Upper lobe of left lung (tissue), 6 donors: Measurements from ENCODE around the gene BICRA. TPM values are rescaled to one million over a fixed set of nuclear protein-coding genes. Genes with fewer than 3 reads are reported as not detected.

Source experiments
- ATAC-seq, 2 donors: fragments of 200-7000 bp; cut with Tn5 transposase; one replicate each; pipeline ENCODE4 v1.9.1; 2022; ENCODE audit warnings: mild to moderate bottlenecking in 2 of 2, moderate library complexity in 2 of 2; ENCODE audit not compliant: low FRiP score in 2 of 2
- DNase-seq, 2 donors: peaks; one replicate each; pipeline ENCODE4 v3.0.0-alpha.2; 2019 to 2020
- H3K27ac ChIP-seq, 4 donors: fragments of 200-600 bp; sonication (generic); one replicate each; pipeline ENCODE4 v1.5.1; 2016 to 2019
- H3K27me3 ChIP-seq, 4 donors: fragments of 200-600 bp; sonication (generic); one replicate each; pipeline ENCODE4 v1.5.1; 2017 to 2019
- H3K36me3 ChIP-seq, 4 donors: fragments of 200-600 bp; sonication (generic); one replicate each; pipeline ENCODE4 v1.5.1; 2016 to 2019
- H3K4me1 ChIP-seq, 4 donors: fragments of 200-600 bp; sonication (generic); one replicate each; pipeline ENCODE4 v1.5.1; 2018 to 2019
- H3K4me3 ChIP-seq, 4 donors: fragments of 200-600 bp; sonication (generic); one replicate each; pipeline ENCODE4 v1.5.1; 2017 to 2019; ENCODE audit warnings: mild to moderate bottlenecking in 2 of 4, moderate library complexity in 1 of 4
- H3K9me3 ChIP-seq, 4 donors: fragments of 200-600 bp; sonication (generic); one replicate each; pipeline ENCODE4 v1.5.1; 2018 to 2019
- CTCF ChIP-seq, 6 experiments: fragments of 450-650 bp in 4 of 6; fragments of 200-600 bp in 2 of 6; sonication (generic) in 2 of 6; IDR thresholded peaks; one replicate each; pipeline ENCODE4 v1.5.1; 2016 to 2019; ENCODE audit warnings: antibody characterized with exemption in 6 of 6
- EP300 ChIP-seq, 4 donors: sonication (generic); formaldehyde crosslinking; IDR thresholded peaks; one replicate each; pipeline ENCODE4 v1.5.1; 2017; ENCODE audit warnings: antibody characterized with exemption in 4 of 4, control low read depth in 2 of 4
- POLR2A ChIP-seq, 4 donors: fragments of 450-650 bp; IDR thresholded peaks; one replicate each; pipeline ENCODE4 v1.5.1; 2016 to 2017; ENCODE audit warnings: antibody characterized with exemption in 4 of 4, mild to moderate bottlenecking in 2 of 4
- POLR2AphosphoS5 ChIP-seq, 2 donors: sonication (generic); formaldehyde crosslinking; IDR thresholded peaks; one replicate each; pipeline ENCODE4 v1.5.1; 2017; ENCODE audit warnings: antibody characterized with exemption in 2 of 2
- WGBS, 2 donors: methylation state at CpG; one replicate each; pipeline ENCODE4 v1.1.5; 2017 to 2018; 5-methylcytosine and 5-hydroxymethylcytosine counted together
- total RNA-seq, 6 donors: library from RNA; depleted of rRNA in 4 of 6; stranded (reverse); fragments of >200 nt in 4 of 6; gene quantifications; one replicate each; pipeline versions ENCODE4 v1.1.0 to v1.2.1, GENCODE V29; 2016 to 2021
- donor health status: DM: no; HTN: no; CAD: no; lungs with moderate emphysema.
- donor health status: DM: no; HTN: yes; CAD: no; lungs with severe emphysema.

BICRA gene
- total RNA-seq, 6 donors from 2014 or later, result 5.0 to 66.1 (median 15.2) TPM

DNA sequence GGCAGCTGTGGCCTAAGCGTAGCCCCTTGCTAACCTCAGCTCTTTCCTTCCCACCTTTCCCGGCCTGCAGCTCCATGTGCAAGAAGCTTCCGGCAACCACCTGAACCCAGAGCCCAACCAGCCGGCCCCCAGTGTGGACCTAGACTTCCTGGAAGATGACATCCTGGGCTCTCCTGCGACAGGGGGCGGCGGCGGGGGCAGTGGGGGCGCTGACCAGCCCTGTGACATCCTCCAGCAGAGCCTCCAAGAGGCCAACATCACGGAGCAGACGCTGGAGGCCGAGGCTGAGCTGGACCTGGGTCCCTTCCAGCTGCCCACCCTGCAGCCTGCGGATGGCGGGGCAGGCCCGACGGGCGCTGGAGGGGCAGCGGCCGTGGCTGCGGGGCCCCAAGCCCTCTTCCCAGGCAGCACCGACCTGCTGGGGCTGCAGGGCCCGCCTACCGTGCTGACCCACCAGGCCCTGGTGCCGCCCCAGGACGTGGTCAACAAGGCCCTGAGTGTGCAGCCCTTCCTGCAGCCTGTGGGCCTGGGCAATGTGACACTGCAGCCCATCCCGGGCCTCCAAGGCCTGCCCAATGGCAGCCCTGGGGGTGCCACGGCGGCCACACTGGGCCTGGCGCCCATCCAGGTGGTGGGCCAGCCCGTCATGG is 70.4 kb downstream of the BICRA start:
- no peaks in the 10 kb centered on the region for H3K4me1 ChIP-seq
- ATAC-seq, result no peak
- no peak overlapping the region for H3K4me3 ChIP-seq
- no peaks in the 10 kb centered on the region for H3K9me3 ChIP-seq
- TF ChIP-seq EP300 (IDR thresholded peaks at IDR 0.05), result no peak
- no peak for TF ChIP-seq POLR2AphosphoS5 (IDR thresholded peaks at IDR 0.05)
- no peak for TF ChIP-seq POLR2A (IDR thresholded peaks at IDR 0.05)
- no peak for TF ChIP-seq CTCF (IDR thresholded peaks at IDR 0.05)
- H3K27me3 ChIP-seq, result no peaks in the 10 kb centered on the region
- peak in 1 of 2 donors; percentile 70 for DNase-seq
- 86 to 94% methylated on average over 15 to 16 of the region's 30 CpGs for WGBS, 2 donors
- H3K27ac ChIP-seq, result no peak overlapping the region
- peaks cover 22 to 69% (median 51%) of the 10 kb centered on the region in 4 donors for H3K36me3 ChIP-seq

GRCh38 chr19:47679922-47680857 is 71.3 kb downstream of the BICRA start:
- no peak overlapping the region for H3K27ac ChIP-seq
- H3K36me3 ChIP-seq, result peaks cover 21 to 63% (median 47%) of the 10 kb centered on the region in 4 donors
- H3K4me1 ChIP-seq, result no peaks in the 10 kb centered on the region
- WGBS, 2 donors, result 98% methylated on average over 14 to 67 of the region's 90 CpGs
- DNase-seq (peak in 1 of 2 donors; percentile 84), ATAC-seq (no peak)
- H3K27me3 ChIP-seq, result no peaks in the 10 kb centered on the region
- no peak for TF ChIP-seq POLR2A (IDR thresholded peaks at IDR 0.05)
- no peak for TF ChIP-seq POLR2AphosphoS5 (IDR thresholded peaks at IDR 0.05)
- no peak for TF ChIP-seq CTCF (IDR thresholded peaks at IDR 0.05)
- TF ChIP-seq EP300 (IDR thresholded peaks at IDR 0.05), result no peak
- no peak overlapping the region for H3K4me3 ChIP-seq
- no peaks in the 10 kb centered on the region for H3K9me3 ChIP-seq

DNA sequence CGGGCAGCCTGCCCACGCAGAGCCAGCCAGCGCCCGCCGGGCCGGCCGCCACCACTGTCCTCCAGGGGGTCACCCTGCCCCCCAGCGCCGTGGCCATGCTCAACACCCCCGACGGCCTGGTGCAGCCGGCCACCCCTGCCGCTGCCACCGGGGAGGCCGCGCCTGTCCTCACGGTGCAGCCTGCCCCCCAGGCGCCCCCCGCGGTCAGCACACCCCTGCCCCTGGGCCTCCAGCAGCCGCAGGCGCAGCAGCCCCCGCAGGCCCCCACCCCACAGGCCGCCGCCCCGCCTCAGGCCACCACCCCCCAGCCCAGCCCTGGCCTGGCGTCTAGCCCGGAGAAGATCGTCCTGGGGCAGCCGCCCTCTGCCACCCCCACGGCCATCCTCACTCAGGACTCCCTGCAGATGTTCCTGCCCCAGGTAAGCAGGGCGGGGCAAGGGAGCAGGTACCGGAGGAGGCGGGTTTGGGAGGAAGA is 72.0 kb downstream of the BICRA start:
- 95 to 100% methylated on average over 5 to 20 of the region's 34 CpGs for WGBS, 2 donors
- TF ChIP-seq POLR2AphosphoS5 (IDR thresholded peaks at IDR 0.05) (no peak), POLR2A (IDR thresholded peaks at IDR 0.05) (no peak)

GRCh38 chr19:47681388-47681787 is 72.5 kb downstream of the BICRA start:
- Histone ChIP-seq H3K36me3 (peaks cover 19 to 61% (median 41%) of the 10 kb centered on the region in 4 donors), H3K4me1 (no peaks in the 10 kb centered on the region), H3K27me3 (no peaks in the 10 kb centered on the region), H3K27ac (no peak overlapping the region), H3K9me3 (no peaks in the 10 kb centered on the region), H3K4me3 (no peak overlapping the region)
- 79 to 97% methylated on average over 6 of the region's 6 CpGs for WGBS, 2 donors
- no peak for ATAC-seq
- TF ChIP-seq POLR2A (IDR thresholded peaks at IDR 0.05) (no peak), POLR2AphosphoS5 (IDR thresholded peaks at IDR 0.05) (no peak), CTCF (IDR thresholded peaks at IDR 0.05) (no peak), EP300 (IDR thresholded peaks at IDR 0.05) (no peak)
- DNase-seq, result no peak

More for the DNA sequence above, 72.0 kb downstream of the BICRA start:
- DNase-seq, result peak in 1 of 2 donors; percentile 76
- Histone ChIP-seq H3K27ac (no peak overlapping the region), H3K4me3 (no peak overlapping the region), H3K27me3 (no peaks in the 10 kb centered on the region), H3K4me1 (no peaks in the 10 kb centered on the region), H3K9me3 (no peaks in the 10 kb centered on the region), H3K36me3 (peaks cover 19 to 66% (median 43%) of the 10 kb centered on the region in 4 donors)
- no peak for ATAC-seq

DNA sequence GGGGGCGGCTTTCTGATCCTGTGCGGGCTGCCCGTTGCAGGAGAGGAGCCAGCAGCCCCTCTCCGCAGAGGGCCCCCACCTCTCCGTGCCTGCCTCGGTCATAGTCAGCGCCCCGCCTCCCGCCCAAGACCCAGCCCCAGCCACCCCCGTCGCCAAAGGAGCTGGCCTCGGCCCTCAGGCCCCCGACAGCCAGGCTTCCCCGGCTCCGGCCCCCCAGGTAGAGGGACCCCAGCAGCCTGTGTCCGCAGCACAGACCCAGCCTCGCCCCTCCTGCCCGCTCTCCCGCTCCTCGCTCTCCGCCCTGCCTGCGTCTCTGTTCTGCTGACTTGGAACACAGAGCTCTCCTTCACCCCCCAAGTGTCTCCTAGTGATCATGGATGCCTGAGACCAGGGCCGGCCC is 73.0 kb downstream of the BICRA start:
- Histone ChIP-seq H3K36me3 (peaks cover 19 to 58% (median 38%) of the 10 kb centered on the region in 4 donors), H3K27ac (no peak overlapping the region), H3K27me3 (no peaks in the 10 kb centered on the region), H3K4me1 (no peaks in the 10 kb centered on the region), H3K9me3 (no peaks in the 10 kb centered on the region), H3K4me3 (no peak overlapping the region)
- DNase-seq (peak in 1 of 2 donors; percentile 72), ATAC-seq (no peak)
- WGBS, 2 donors, result 94 to 96% methylated on average over 7 to 19 of the region's 23 CpGs
- TF ChIP-seq EP300 (IDR thresholded peaks at IDR 0.05) (no peak), POLR2A (IDR thresholded peaks at IDR 0.05) (no peak), CTCF (IDR thresholded peaks at IDR 0.05) (no peak), POLR2AphosphoS5 (IDR thresholded peaks at IDR 0.05) (no peak)
